Liver (tissue), 9 donors: ENCODE data around the gene NCAPG2. TPM values are rescaled to one million over a fixed set of nuclear protein-coding genes. Genes with fewer than 3 reads are reported as not detected.

Source experiments
- DNase-seq: peaks from one replicate; pipeline ENCODE4 v3.0.0-alpha.2; 2017; ENCODE audit warnings: low spot score
- H3K27ac ChIP-seq, 2 donors: one replicate each; pipeline ENCODE4 v1.7.0; 2013; ENCODE audit warnings: inconsistent platforms in 2 of 2, low read length in 2 of 2, control low read depth in 1 of 2, low read depth in 1 of 2, mild to moderate bottlenecking in 1 of 2
- H3K27me3 ChIP-seq, 4 donors: one replicate each; pipeline versions ENCODE4 v1.6.1 to v1.7.0; 2013; ENCODE audit warnings: low read length in 3 of 4, inconsistent platforms in 1 of 4, mild to moderate bottlenecking in 1 of 4, moderate library complexity in 1 of 4; ENCODE audit not compliant: control insufficient read depth in 4 of 4, insufficient read depth in 4 of 4
- H3K36me3 ChIP-seq, 4 donors: one replicate each; pipeline versions ENCODE4 v1.6.1 to v1.7.0; 2013; ENCODE audit warnings: low read length in 3 of 4, mild to moderate bottlenecking in 3 of 4, low read depth in 1 of 4, moderate library complexity in 1 of 4; ENCODE audit not compliant: control insufficient read depth in 4 of 4, insufficient read depth in 3 of 4
- H3K4me1 ChIP-seq, 4 donors: one replicate each; pipeline versions ENCODE4 v1.6.1 to v1.7.0; 2013; ENCODE audit warnings: low read length in 3 of 4, mild to moderate bottlenecking in 3 of 4, moderate library complexity in 1 of 4; ENCODE audit not compliant: control insufficient read depth in 4 of 4, insufficient read depth in 4 of 4
- H3K4me3 ChIP-seq, 3 donors: one replicate each; pipeline versions ENCODE4 v1.6.1 to v1.7.0; 2013; ENCODE audit warnings: low read length in 3 of 3, control low read depth in 1 of 3, low read depth in 1 of 3, mild to moderate bottlenecking in 1 of 3
- H3K9ac ChIP-seq, 2 donors: one replicate each; pipeline ENCODE4 v1.7.0; 2013; ENCODE audit warnings: low read length in 2 of 2, mild to moderate bottlenecking in 2 of 2, moderate library complexity in 2 of 2, control low read depth in 1 of 2, low read depth in 1 of 2
- H3K9me3 ChIP-seq, 4 donors: one replicate each; pipeline versions ENCODE4 v1.6.1 to v1.7.0; 2013; ENCODE audit warnings: low read length in 3 of 4; ENCODE audit not compliant: control insufficient read depth in 4 of 4
- EGR1 ChIP-seq, 2 donors: IDR thresholded peaks; 2 replicates each; pipeline ENCODE4 v1.6.1; 2016 to 2018; ENCODE audit warnings: antibody characterized with exemption in 2 of 2, low read depth in 2 of 2
- FOXA1 ChIP-seq: IDR thresholded peaks from 2 replicates; pipeline ENCODE4 v1.6.1; 2016; ENCODE audit warnings: antibody characterized with exemption
- GABPA ChIP-seq, 2 donors: IDR thresholded peaks in 1 of 2; conservative IDR thresholded peaks in 1 of 2; 2 replicates each; pipeline ENCODE4 v1.6.1; 2016; ENCODE audit warnings: antibody characterized with exemption in 2 of 2, mild to moderate bottlenecking in 1 of 2, moderate library complexity in 1 of 2
- HNF4A ChIP-seq, 2 donors: conservative IDR thresholded peaks; 2 replicates each; pipeline ENCODE4 v1.6.1; 2016; ENCODE audit warnings: antibody characterized with exemption in 2 of 2, mild to moderate bottlenecking in 2 of 2
- HNF4G ChIP-seq: IDR thresholded peaks from 2 replicates; pipeline ENCODE4 v1.6.1; 2016; ENCODE audit warnings: antibody characterized with exemption
- NR2F2 ChIP-seq: IDR thresholded peaks from 2 replicates; pipeline ENCODE4 v1.6.1; 2016; ENCODE audit warnings: antibody characterized with exemption
- RAD21 ChIP-seq, 2 donors: IDR thresholded peaks; 2 replicates each; pipeline ENCODE4 v1.6.1; 2016; ENCODE audit warnings: antibody characterized with exemption in 2 of 2, mild to moderate bottlenecking in 2 of 2
- RXRA ChIP-seq, 2 donors: IDR thresholded peaks; 2 replicates each; pipeline ENCODE4 v1.6.1; 2017 to 2018; ENCODE audit warnings: antibody characterized with exemption in 2 of 2, mild to moderate bottlenecking in 1 of 2
- SP1 ChIP-seq: IDR thresholded peaks from 2 replicates; pipeline ENCODE4 v1.6.1; 2018; ENCODE audit warnings: antibody characterized with exemption, mild to moderate bottlenecking
- YY1 ChIP-seq: IDR thresholded peaks from 2 replicates; pipeline ENCODE4 v1.6.1; 2016; ENCODE audit warnings: antibody characterized with exemption, mild to moderate bottlenecking
- WGBS: extraction: QIAGEN DNeasy Blood & Tissue Kit; methylation state at CpG from one replicate; pipeline ENCODE4 v1.1.7; 2013; 5-methylcytosine and 5-hydroxymethylcytosine counted together
- polyA plus RNA-seq, 2 donors: library from polyadenylated mRNA; stranded (reverse) in 1 of 2; unstranded in 1 of 2; fragments of 200-250 nt in 1 of 2; fragments of >200 nt in 1 of 2; fragmentation: Nextera tagmentation in 1 of 2; extraction: Ambion mirVana in 1 of 2; gene quantifications; one replicate each; pipeline versions ENCODE4 v1.2.1 to v1.2.3, GENCODE V29; 2013 to 2015
- total RNA-seq, 2 donors: library from RNA; depleted of rRNA; stranded (reverse); fragments of >200 nt; gene quantifications; one replicate each; pipeline ENCODE4 v1.2.3, GENCODE V29; 2014
- TF ChIP-seq, protein P1 (sequence below): IDR thresholded peaks from 2 replicates; pipeline ENCODE4 v1.6.1; 2016; ENCODE audit warnings: antibody characterized with exemption
- TF ChIP-seq, protein P2 (sequence below): fragments of 150-350 bp; IDR thresholded peaks from 2 replicates; pipeline ENCODE4 v1.5.1; 2017; ENCODE audit warnings: improper control_type of control experiment, low read depth, low read length; ENCODE audit not compliant: missing input control
- TF ChIP-seq, protein P3 (sequence below): IDR thresholded peaks from 2 replicates; pipeline ENCODE4 v1.6.1; 2016; ENCODE audit warnings: antibody characterized with exemption
- donor health status: healthy.
- donor health status: healthy.
- donor health status: healthy.
- donor health status: healthy.
- donor health status: healthy.

NCAPG2 gene
- total and polyA plus RNA-seq, 4 donors = 0.89 to 37.4 (median 3.7) TPM

DNA sequence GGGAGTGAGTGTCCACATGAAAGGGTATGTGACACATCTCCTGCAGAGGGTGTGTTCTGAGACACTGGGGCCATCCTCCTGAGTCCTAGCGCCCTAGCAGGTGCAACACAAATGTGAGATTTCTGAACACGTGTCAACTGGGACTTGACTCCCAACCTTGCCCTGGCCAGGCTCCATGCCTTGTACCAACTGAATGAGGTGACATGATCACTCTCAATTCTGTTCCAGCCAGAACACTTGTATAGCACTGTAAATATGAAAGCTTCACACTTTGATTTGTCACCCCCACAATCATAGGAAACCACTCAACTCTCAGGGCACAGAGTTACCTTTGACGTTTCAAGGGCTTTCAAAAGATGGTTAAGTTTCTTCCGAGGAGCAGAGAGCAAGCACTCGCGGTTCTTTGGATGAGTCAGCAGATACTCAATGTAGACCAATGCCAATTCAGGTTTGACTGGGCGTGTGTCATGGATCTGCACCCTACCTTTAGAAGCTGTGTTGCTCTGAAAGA lies 48.6 kb downstream of the NCAPG2 start:
- Histone ChIP-seq H3K27ac (no peak overlapping the region), H3K4me3 (no peak overlapping the region), H3K27me3 (no peaks in the 10 kb centered on the region), H3K9me3 (no peaks in the 10 kb centered on the region), H3K9ac (no peak overlapping the region), H3K4me1 (no peaks in the 10 kb centered on the region), H3K36me3 (peaks cover 2 to 18% (median 6%) of the 10 kb centered on the region in 4 donors)
- 92% methylated on average over 7 of the region's 7 CpGs for WGBS
- TF ChIP-seq, protein P1, sequence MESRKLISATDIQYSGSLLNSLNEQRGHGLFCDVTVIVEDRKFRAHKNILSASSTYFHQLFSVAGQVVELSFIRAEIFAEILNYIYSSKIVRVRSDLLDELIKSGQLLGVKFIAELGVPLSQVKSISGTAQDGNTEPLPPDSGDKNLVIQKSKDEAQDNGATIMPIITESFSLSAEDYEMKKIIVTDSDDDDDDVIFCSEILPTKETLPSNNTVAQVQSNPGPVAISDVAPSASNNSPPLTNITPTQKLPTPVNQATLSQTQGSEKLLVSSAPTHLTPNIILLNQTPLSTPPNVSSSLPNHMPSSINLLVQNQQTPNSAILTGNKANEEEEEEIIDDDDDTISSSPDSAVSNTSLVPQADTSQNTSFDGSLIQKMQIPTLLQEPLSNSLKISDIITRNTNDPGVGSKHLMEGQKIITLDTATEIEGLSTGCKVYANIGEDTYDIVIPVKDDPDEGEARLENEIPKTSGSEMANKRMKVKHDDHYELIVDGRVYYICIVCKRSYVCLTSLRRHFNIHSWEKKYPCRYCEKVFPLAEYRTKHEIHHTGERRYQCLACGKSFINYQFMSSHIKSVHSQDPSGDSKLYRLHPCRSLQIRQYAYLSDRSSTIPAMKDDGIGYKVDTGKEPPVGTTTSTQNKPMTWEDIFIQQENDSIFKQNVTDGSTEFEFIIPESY = no peak
- TF ChIP-seq YY1 (no peak), HNF4G (no peak), RAD21 (IDR thresholded peaks at IDR 0.05) (no peak), EGR1 (IDR thresholded peaks at IDR 0.05; ENCODE audit: low read depth in 2 of 2) (no peak)
- DNase-seq = no peak

DNA sequence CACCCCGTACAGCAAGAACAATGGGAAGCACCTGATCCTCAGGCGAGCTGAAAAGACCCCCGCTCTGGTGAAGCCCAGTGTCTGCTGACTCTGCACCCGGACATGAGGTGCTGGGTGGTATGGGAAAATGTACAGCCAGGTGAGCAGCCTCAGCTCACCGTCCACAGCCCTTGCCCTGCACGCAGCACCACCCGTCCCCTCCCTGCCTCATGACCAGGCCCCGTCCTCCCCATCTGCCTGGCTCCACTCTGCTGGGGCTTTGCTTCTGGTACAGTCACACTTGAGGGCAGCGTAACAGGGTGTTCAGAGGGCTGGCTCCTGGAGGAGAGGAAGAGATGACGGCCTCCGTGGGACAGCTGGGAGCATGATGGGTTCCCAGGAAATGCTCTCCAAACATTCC lies 49.1 kb downstream of the NCAPG2 start:
- no peak overlapping the region for H3K27ac ChIP-seq
- peaks cover 2 to 18% (median 7%) of the 10 kb centered on the region in 4 donors for H3K36me3 ChIP-seq
- H3K9me3 ChIP-seq = no peaks in the 10 kb centered on the region
- H3K27me3 ChIP-seq = no peaks in the 10 kb centered on the region
- no peak for TF ChIP-seq EGR1 (IDR thresholded peaks at IDR 0.05; ENCODE audit: low read depth in 2 of 2)
- TF ChIP-seq, protein P2, sequence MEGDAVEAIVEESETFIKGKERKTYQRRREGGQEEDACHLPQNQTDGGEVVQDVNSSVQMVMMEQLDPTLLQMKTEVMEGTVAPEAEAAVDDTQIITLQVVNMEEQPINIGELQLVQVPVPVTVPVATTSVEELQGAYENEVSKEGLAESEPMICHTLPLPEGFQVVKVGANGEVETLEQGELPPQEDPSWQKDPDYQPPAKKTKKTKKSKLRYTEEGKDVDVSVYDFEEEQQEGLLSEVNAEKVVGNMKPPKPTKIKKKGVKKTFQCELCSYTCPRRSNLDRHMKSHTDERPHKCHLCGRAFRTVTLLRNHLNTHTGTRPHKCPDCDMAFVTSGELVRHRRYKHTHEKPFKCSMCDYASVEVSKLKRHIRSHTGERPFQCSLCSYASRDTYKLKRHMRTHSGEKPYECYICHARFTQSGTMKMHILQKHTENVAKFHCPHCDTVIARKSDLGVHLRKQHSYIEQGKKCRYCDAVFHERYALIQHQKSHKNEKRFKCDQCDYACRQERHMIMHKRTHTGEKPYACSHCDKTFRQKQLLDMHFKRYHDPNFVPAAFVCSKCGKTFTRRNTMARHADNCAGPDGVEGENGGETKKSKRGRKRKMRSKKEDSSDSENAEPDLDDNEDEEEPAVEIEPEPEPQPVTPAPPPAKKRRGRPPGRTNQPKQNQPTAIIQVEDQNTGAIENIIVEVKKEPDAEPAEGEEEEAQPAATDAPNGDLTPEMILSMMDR = no peak
- TF ChIP-seq, protein P3, sequence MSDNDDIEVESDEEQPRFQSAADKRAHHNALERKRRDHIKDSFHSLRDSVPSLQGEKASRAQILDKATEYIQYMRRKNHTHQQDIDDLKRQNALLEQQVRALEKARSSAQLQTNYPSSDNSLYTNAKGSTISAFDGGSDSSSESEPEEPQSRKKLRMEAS = no peak
- no peak for TF ChIP-seq HNF4A (conservative IDR thresholded peaks at IDR 0.05)
- no peak for TF ChIP-seq GABPA (IDR thresholded peaks at IDR 0.05 in 1 of 2, conservative IDR thresholded peaks at IDR 0.05 in 1 of 2)
- no peak for TF ChIP-seq YY1
- TF ChIP-seq NR2F2 = no peak
- DNase-seq = no peak
- 96% methylated on average over 11 of the region's 11 CpGs for WGBS
- no peaks in the 10 kb centered on the region for H3K4me1 ChIP-seq
- no peak overlapping the region for H3K4me3 ChIP-seq
- no peak overlapping the region for H3K9ac ChIP-seq

DNA sequence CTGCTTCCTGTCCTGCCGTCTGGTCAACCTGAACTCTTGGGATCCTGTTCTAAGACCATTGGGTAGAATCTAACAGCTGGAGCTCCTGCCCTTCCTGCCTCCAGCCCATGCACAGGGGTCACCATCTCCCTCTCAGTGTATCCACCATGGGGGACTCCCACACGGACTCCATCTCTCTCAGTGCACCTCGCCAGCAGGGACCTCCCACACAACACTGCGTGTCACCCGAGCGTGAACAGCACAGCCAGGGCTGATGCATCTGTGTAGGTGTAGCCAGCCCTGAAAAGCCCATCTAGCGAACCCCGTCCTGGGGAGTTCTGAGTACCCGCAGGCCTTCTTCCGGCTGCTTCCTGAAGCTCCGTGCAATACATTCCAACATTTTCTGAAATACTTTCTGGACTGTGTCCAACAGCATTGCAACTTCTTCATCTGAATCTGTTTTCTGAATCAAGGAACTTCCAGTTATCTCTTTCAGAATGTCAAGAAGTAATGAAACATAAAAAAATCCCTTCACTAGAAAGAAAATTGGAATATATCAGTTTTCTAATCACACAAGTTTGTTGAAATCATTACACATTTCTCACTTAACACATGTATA lies 52.5 kb downstream of the NCAPG2 start:
- Histone ChIP-seq H3K4me1 (peaks cover 0 to 5% (median 2%) of the 10 kb centered on the region in 4 donors), H3K9me3 (no peaks in the 10 kb centered on the region), H3K27me3 (no peaks in the 10 kb centered on the region), H3K9ac (no peak overlapping the region), H3K27ac (no peak overlapping the region), H3K36me3 (peaks cover 2 to 18% (median 7%) of the 10 kb centered on the region in 4 donors), H3K4me3 (no peak overlapping the region)
- 93% methylated on average over 11 of the region's 11 CpGs for WGBS
- DNase-seq = no peak
- TF ChIP-seq EGR1 (IDR thresholded peaks at IDR 0.05; ENCODE audit: low read depth in 2 of 2) (no peak), RXRA (IDR thresholded peaks at IDR 0.05) (no peak), GABPA (IDR thresholded peaks at IDR 0.05 in 1 of 2, conservative IDR thresholded peaks at IDR 0.05 in 1 of 2) (no peak), SP1 (no peak), FOXA1 (no peak), RAD21 (IDR thresholded peaks at IDR 0.05) (no peak), HNF4G (no peak), NR2F2 (no peak)
- TF ChIP-seq, protein P3 = no peak
- TF ChIP-seq, protein P1 = no peak
- TF ChIP-seq, protein P2 = no peak
